Ovary (tissue), 3 donors: ENCODE measurements around the gene MGAT4B.

Experiments
- CTCF ChIP-seq, 3 donors: fragments of 450-650 bp in 2 of 3; fragments of 200-600 bp in 1 of 3; IDR thresholded peaks; one replicate each; pipeline versions ENCODE4 v1.5.1 to v1.8.0; 2016 to 2022; ENCODE audit warnings: antibody characterized with exemption in 3 of 3, mild to moderate bottlenecking in 1 of 3
- POLR2A ChIP-seq: fragments of 450-650 bp; IDR thresholded peaks from one replicate; pipeline ENCODE4 v1.6.1; 2017; ENCODE audit warnings: antibody characterized with exemption, mild to moderate bottlenecking, moderate library complexity
- donor health status: DM: no; HTN: no; CAD: no.

- no peak for TF ChIP-seq CTCF (IDR thresholded peaks at IDR 0.05)
- TF ChIP-seq POLR2A, result no peak
These were observed 28.8 kb downstream of the MGAT4B start for GRCh38 chr5:179777909-179778308.
